Measurements from ENCODE around the gene NOCT. TPM values are rescaled to one million over a fixed set of nuclear protein-coding genes. Genes with fewer than 3 reads are reported as not detected.

Gene NOCT
- total and polyA plus RNA-seq, 10 donors = 0.37 to 12.4 (median 4.1) TPM

- intact Hi-C loops (cut with DNase I; ENCODE audit: low total_unique reads) = loop anchor here (10.0 kb wide), 1 partner anchor 49 kb away; no protein-coding TSS in a partner anchor
- H3K27ac ChIP-seq = peak overlapping the region; percentile 90 to 97 (median 96)
- peak in 7 of 11 experiments; percentile 7 to 71 (median 51) for TF ChIP-seq CTCF (IDR thresholded peaks at IDR 0.05 in 8 of 11, conservative IDR thresholded peaks at IDR 0.05 in 3 of 11)
- peak in 1 of 3 donors; percentile 7 for TF ChIP-seq POLR2A (IDR thresholded peaks at IDR 0.05)
- TF ChIP-seq POLR2AphosphoS5 (IDR thresholded peaks at IDR 0.05) = peak; percentile 88 to 94 (median 94)
Measured at GRCh38 chr4:139083956-139084803, 68.6 kb downstream of the NOCT start.

GRCh38 chr4:139084804-139085093 lies 69.2 kb downstream of the NOCT start:
- 0 to 2% (median 2%) methylated on average over 2 of the region's 2 CpGs for WGBS, 5 donors

More at GRCh38 chr4:139083956-139084803, 68.6 kb downstream of the NOCT start:
- H3K4me1 ChIP-seq = peaks cover 22 to 51% (median 47%) of the 10 kb centered on the region in 6 donors
- H3K9me3 ChIP-seq = no peaks in the 10 kb centered on the region
- WGBS, 5 donors = 0 to 2% (median 1%) methylated on average over 23 to 68 of the region's 68 CpGs
- DNase-seq = peak; percentile 97
- H3K4me3 ChIP-seq = peak overlapping the region; percentile 57 to 96 (median 88)
- no peaks in the 10 kb centered on the region for H3K27me3 ChIP-seq (replicated peaks in 1 of 7)
- H3K36me3 ChIP-seq = no peaks in the 10 kb centered on the region

GRCh38 chr4:139085141-139085540 lies 69.6 kb downstream of the NOCT start:
- intact Hi-C loops (cut with DNase I; ENCODE audit: low total_unique reads) = loop anchor here (10.0 kb wide), 1 partner anchor 50 kb away; no protein-coding TSS in a partner anchor
- no peak for TF ChIP-seq POLR2AphosphoS5 (IDR thresholded peaks at IDR 0.05)
- TF ChIP-seq CTCF (IDR thresholded peaks at IDR 0.05 in 8 of 11, conservative IDR thresholded peaks at IDR 0.05 in 3 of 11) = peak in 1 of 11 experiments; percentile 11
- no peak for DNase-seq
- Histone ChIP-seq H3K9me3 (no peaks in the 10 kb centered on the region), H3K4me1 (peaks cover 17 to 41% (median 37%) of the 10 kb centered on the region in 6 donors), H3K4me3 (peak overlapping the region in 5 of 8 donors; percentile 85 to 96 (median 91)), H3K36me3 (no peaks in the 10 kb centered on the region), H3K27me3 (replicated peaks in 1 of 7) (no peaks in the 10 kb centered on the region), H3K27ac (peak overlapping the region; percentile 90 to 97 (median 96))
- 54 to 64% (median 56%) methylated on average over 5 of the region's 5 CpGs for WGBS, 5 donors

More at GRCh38 chr4:139084804-139085093, 69.2 kb downstream of the NOCT start:
- TF ChIP-seq CTCF (IDR thresholded peaks at IDR 0.05 in 8 of 11, conservative IDR thresholded peaks at IDR 0.05 in 3 of 11) = no peak
- no peak for TF ChIP-seq POLR2AphosphoS5 (IDR thresholded peaks at IDR 0.05)
- TF ChIP-seq POLR2A (IDR thresholded peaks at IDR 0.05) = no peak
- Histone ChIP-seq H3K4me3 (peak overlapping the region; percentile 57 to 96 (median 88)), H3K4me1 (peaks cover 17 to 45% (median 41%) of the 10 kb centered on the region in 6 donors), H3K27me3 (replicated peaks in 1 of 7) (no peaks in the 10 kb centered on the region), H3K27ac (peak overlapping the region; percentile 90 to 97 (median 96)), H3K36me3 (no peaks in the 10 kb centered on the region), H3K9me3 (no peaks in the 10 kb centered on the region)
- no peak for DNase-seq
- intact Hi-C loops (cut with DNase I; ENCODE audit: low total_unique reads) = loop anchor here (10.0 kb wide), 1 partner anchor 50 kb away; no protein-coding TSS in a partner anchor

GRCh38 chr4:139092271-139092670 lies 76.7 kb downstream of the NOCT start:
- Histone ChIP-seq H3K36me3 (peaks cover 0 to 13% (median 0%) of the 10 kb centered on the region in 6 donors), H3K27ac (no peak overlapping the region), H3K27me3 (replicated peaks in 1 of 7) (no peaks in the 10 kb centered on the region), H3K9me3 (no peaks in the 10 kb centered on the region), H3K4me1 (no peaks in the 10 kb centered on the region), H3K4me3 (no peak overlapping the region)
- no peak for DNase-seq
- intact Hi-C loops (cut with DNase I; ENCODE audit: low total_unique reads) = loop anchor here (10.0 kb wide), 2 partner anchors 83 to 203 kb away; partner anchors contain the start of gene ELF2
- WGBS, 5 donors = 78 to 87% (median 82%) methylated on average over 12 of the region's 12 CpGs
- no peak for TF ChIP-seq CTCF (IDR thresholded peaks at IDR 0.05 in 8 of 11, conservative IDR thresholded peaks at IDR 0.05 in 3 of 11)
- TF ChIP-seq POLR2AphosphoS5 (IDR thresholded peaks at IDR 0.05) = no peak
- no peak for TF ChIP-seq POLR2A (IDR thresholded peaks at IDR 0.05)

Measured in spleen (tissue), 11 donors.